ENCODE measurements around the gene AHRR. TPM values are rescaled to one million over a fixed set of nuclear protein-coding genes. Genes with fewer than 3 reads are reported as not detected.

The AHRR gene
- total RNA-seq, 1 donor from 2014 or later, result 2.6 TPM

- no peak for TF ChIP-seq CTCF (IDR thresholded peaks at IDR 0.05; ENCODE audit: insufficient read depth, low read length, poor library complexity, severe bottlenecking)
- no peaks in the 10 kb centered on the region for H3K27me3 ChIP-seq (ENCODE audit: control insufficient read depth, insufficient read depth, low read length)
- no peak for DNase-seq (ENCODE audit: low read depth)
- H3K36me3 ChIP-seq (ENCODE audit: control insufficient read depth, insufficient read depth, low read length), result peaks cover 5% of the 10 kb centered on the region
- H3K4me3 ChIP-seq (ENCODE audit: low read depth, low read length), result no peak overlapping the region
These were observed 127.2 kb downstream of the AHRR start for GRCh38 chr5:448766-449090.

GRCh38 chr5:449151-449550, 127.6 kb downstream of the AHRR start:
- no peak overlapping the region for H3K4me3 ChIP-seq (ENCODE audit: low read depth, low read length)
- H3K27me3 ChIP-seq (ENCODE audit: control insufficient read depth, insufficient read depth, low read length), result no peaks in the 10 kb centered on the region
- no peak for DNase-seq (ENCODE audit: low read depth)
- no peak for TF ChIP-seq CTCF (IDR thresholded peaks at IDR 0.05; ENCODE audit: insufficient read depth, low read length, poor library complexity, severe bottlenecking)
- peaks cover 7% of the 10 kb centered on the region for H3K36me3 ChIP-seq (ENCODE audit: control insufficient read depth, insufficient read depth, low read length)

- no peaks in the 10 kb centered on the region for H3K27me3 ChIP-seq (ENCODE audit: control insufficient read depth, insufficient read depth, low read length)
- no peak for TF ChIP-seq CTCF (IDR thresholded peaks at IDR 0.05; ENCODE audit: insufficient read depth, low read length, poor library complexity, severe bottlenecking)
- H3K4me3 ChIP-seq (ENCODE audit: low read depth, low read length), result no peak overlapping the region
- H3K36me3 ChIP-seq (ENCODE audit: control insufficient read depth, insufficient read depth, low read length), result peaks cover 8% of the 10 kb centered on the region
- no peak for DNase-seq (ENCODE audit: low read depth)
These were observed 130.3 kb downstream of the AHRR start for GRCh38 chr5:451587-452458.

GRCh38 chr5:452978-453710, 131.6 kb downstream of the AHRR start:
- Histone ChIP-seq H3K27me3 (ENCODE audit: control insufficient read depth, insufficient read depth, low read length) (no peaks in the 10 kb centered on the region), H3K36me3 (ENCODE audit: control insufficient read depth, insufficient read depth, low read length) (peaks cover 5% of the 10 kb centered on the region), H3K4me3 (ENCODE audit: low read depth, low read length) (no peak overlapping the region)
- no peak for TF ChIP-seq CTCF (IDR thresholded peaks at IDR 0.05; ENCODE audit: insufficient read depth, low read length, poor library complexity, severe bottlenecking)
- DNase-seq (ENCODE audit: low read depth), result no peak

- Histone ChIP-seq H3K36me3 (ENCODE audit: control insufficient read depth, insufficient read depth, low read length) (peaks cover 4% of the 10 kb centered on the region), H3K27me3 (ENCODE audit: control insufficient read depth, insufficient read depth, low read length) (no peaks in the 10 kb centered on the region), H3K4me3 (ENCODE audit: low read depth, low read length) (no peak overlapping the region)
- no peak for TF ChIP-seq CTCF (IDR thresholded peaks at IDR 0.05; ENCODE audit: insufficient read depth, low read length, poor library complexity, severe bottlenecking)
- DNase-seq (ENCODE audit: low read depth), result no peak
These were observed 132.4 kb downstream of the AHRR start for GRCh38 chr5:453725-454481.
